GM23338 (cell line): ENCODE results near the gene POMC. TPM values are rescaled to one million over a fixed set of nuclear protein-coding genes. Genes with fewer than 3 reads are reported as not detected.

Experiments
- ATAC-seq: fragments of 200-7000 bp; cut with Tn5 transposase; 3 replicates; pipeline ENCODE4 v1.9.1; 2020
- DNase-seq: peaks from one replicate; pipeline ENCODE4 v3.0.0-alpha.2; 2015; ENCODE audit warnings: low spot score
- H2AFZ ChIP-seq: fragments of 200-600 bp; sonication (generic); 2 replicates; pipeline ENCODE4 v1.8.0; 2016; ENCODE audit warnings: antibody characterized with exemption, mild to moderate bottlenecking, moderate library complexity
- H3F3A ChIP-seq: fragments of 200-600 bp; sonication (generic); replicated peaks from 2 replicates; pipeline ENCODE4 v1.8.0; 2017; ENCODE audit warnings: antibody characterized with exemption, mixed run types, low read depth
- H3K27ac ChIP-seq: fragments of 200-600 bp; sonication (generic); 2 replicates; pipeline ENCODE4 v1.6.1; 2016; ENCODE audit warnings: low read depth
- H3K27me3 ChIP-seq: fragments of 200-600 bp; sonication (generic); 2 replicates; pipeline ENCODE4 v1.8.0; 2016; ENCODE audit warnings: mild to moderate bottlenecking, mixed run types, moderate library complexity; ENCODE audit not compliant: insufficient read depth
- H3K36me3 ChIP-seq: fragments of 200-600 bp; sonication (generic); 2 replicates; pipeline ENCODE4 v1.8.0; 2016; ENCODE audit warnings: mild to moderate bottlenecking; ENCODE audit not compliant: insufficient read depth
- H3K4me1 ChIP-seq: fragments of 200-600 bp; sonication (generic); 2 replicates; pipeline ENCODE4 v1.8.0; 2016; ENCODE audit warnings: mild to moderate bottlenecking, moderate library complexity; ENCODE audit not compliant: insufficient read depth
- H3K4me2 ChIP-seq: fragments of 200-600 bp; sonication (generic); 2 replicates; pipeline ENCODE4 v1.7.1; 2017; ENCODE audit warnings: mixed run types
- H3K4me3 ChIP-seq: fragments of 200-600 bp; sonication (generic); 2 replicates; pipeline ENCODE4 v1.6.1; 2016; ENCODE audit warnings: mixed run types
- H3K79me2 ChIP-seq: fragments of 200-600 bp; sonication (generic); replicated peaks from 2 replicates; pipeline ENCODE4 v1.8.0; 2017; ENCODE audit warnings: mild to moderate bottlenecking; ENCODE audit not compliant: insufficient read depth
- H3K9me2 ChIP-seq: fragments of 200-600 bp; sonication (generic); 2 replicates; pipeline ENCODE4 v1.8.0; 2017; ENCODE audit not compliant: insufficient read depth
- H4K20me1 ChIP-seq: fragments of 200-600 bp; sonication (generic); replicated peaks from 2 replicates; pipeline ENCODE4 v1.8.0; 2017; ENCODE audit warnings: mild to moderate bottlenecking; ENCODE audit not compliant: insufficient read depth
- H3K27ac Mint-ChIP-seq: 2 replicates; pipeline ENCODE4 v1.8.0; 2020; ENCODE audit warnings: inconsistent platforms, mild to moderate bottlenecking, moderate library complexity, mixed read lengths
- H3K27me3 Mint-ChIP-seq: 3 replicates; pipeline ENCODE4 v1.8.0; 2022; ENCODE audit warnings: low read depth, mild to moderate bottlenecking, moderate library complexity, mixed read lengths, inconsistent platforms; ENCODE audit not compliant: insufficient read depth, poor library complexity
- H3K36me3 Mint-ChIP-seq: 3 replicates; pipeline ENCODE4 v1.8.0; 2021; ENCODE audit warnings: low read depth, mild to moderate bottlenecking, inconsistent platforms, moderate library complexity, mixed read lengths
- H3K4me1 Mint-ChIP-seq: 3 replicates; pipeline ENCODE4 v1.8.0; 2020; ENCODE audit warnings: mild to moderate bottlenecking, inconsistent platforms, mixed read lengths
- H3K4me3 Mint-ChIP-seq: 3 replicates; pipeline ENCODE4 v1.8.0; 2021; ENCODE audit warnings: moderate library complexity, mild to moderate bottlenecking, inconsistent platforms, mixed read lengths
- H3K9me3 Mint-ChIP-seq: 3 replicates; pipeline ENCODE4 v1.8.0; 2020; ENCODE audit warnings: moderate library complexity, mild to moderate bottlenecking, inconsistent platforms, mixed read lengths
- CTCF ChIP-seq, 2 experiments: fragments of 200-600 bp in 1 of 2; sonication (generic) in 1 of 2; conservative IDR thresholded peaks; 2 replicates each; pipeline versions ENCODE4 v1.5.1 to v1.6.1; 2016 to 2017; ENCODE audit warnings: antibody characterized with exemption in 2 of 2, low read depth in 2 of 2, mild to moderate bottlenecking in 2 of 2, moderate library complexity in 1 of 2
- ETS1 ChIP-seq: IDR thresholded peaks from 2 replicates; pipeline ENCODE4 v1.6.1; 2016; ENCODE audit warnings: antibody characterized with exemption
- EZH2 ChIP-seq: fragments of 200-600 bp; sonication (generic); IDR thresholded peaks from one replicate; pipeline ENCODE4 v1.8.0; 2017; ENCODE audit warnings: antibody characterized with exemption, mild to moderate bottlenecking, low read depth; ENCODE audit not compliant: unreplicated experiment
- JUNB ChIP-seq: IDR thresholded peaks from one replicate; pipeline ENCODE4 v1.6.1; 2016; ENCODE audit warnings: antibody characterized with exemption; ENCODE audit not compliant: unreplicated experiment
- NANOG ChIP-seq: IDR thresholded peaks from 2 replicates; pipeline ENCODE4 v1.6.1; 2016; ENCODE audit warnings: antibody characterized with exemption, borderline replicate concordance
- POLR2AphosphoS5 ChIP-seq: IDR thresholded peaks from 2 replicates; pipeline ENCODE4 v1.6.1; 2016; ENCODE audit warnings: antibody characterized with exemption, low read depth
- STAT1 ChIP-seq: IDR thresholded peaks from one replicate; pipeline ENCODE4 v1.6.1; 2016; ENCODE audit warnings: antibody characterized with exemption; ENCODE audit not compliant: unreplicated experiment
- ZNF462 ChIP-seq: fragments of 250-450 bp; sonication (Bioruptor Pico); IDR thresholded peaks from 2 replicates; pipeline ENCODE4 v1.5.0; 2020; ENCODE audit warnings: mild to moderate bottlenecking, moderate library complexity
- polyA plus RNA-seq: library from polyadenylated mRNA; unstranded; fragments of >200 nt; fragmentation: Nextera tagmentation; extraction: Ambion mirVana; gene quantifications from 2 replicates; pipeline ENCODE4 v1.2.1, GENCODE V29; 2016
- total RNA-seq: library from RNA; depleted of rRNA; stranded (reverse); fragments of >200 nt; shearing (Covaris generic); gene quantifications from 2 replicates; pipeline ENCODE4 v1.2.3, GENCODE V29; 2014
- TF ChIP-seq, protein P1 (sequence below): IDR thresholded peaks from one replicate; pipeline ENCODE4 v1.6.1; 2018; ENCODE audit warnings: antibody characterized with exemption; ENCODE audit not compliant: unreplicated experiment

POMC gene
- total and polyA plus RNA-seq, 2 experiments from 2014 or later: 8.5 to 12.3 TPM

GRCh38 chr2:25187729-25188350 is 19.5 kb upstream of the POMC start:
- Histone ChIP-seq H3K27me3 (no peaks in the 10 kb centered on the region), H3K27ac (no peak overlapping the region), H3K9me2 (no peaks in the 10 kb centered on the region), H3K79me2 (no peaks in the 10 kb centered on the region), H2AFZ (no peak overlapping the region), H3K4me3 (no peak overlapping the region), H4K20me1 (no peaks in the 10 kb centered on the region), H3F3A (no peaks in the 10 kb centered on the region), H3K36me3 (no peaks in the 10 kb centered on the region), H3K4me1 (no peaks in the 10 kb centered on the region; the same call in 1 of the 2 replicates), H3K4me2 (no peak overlapping the region)
- Mint-ChIP-seq H3K27ac (no peak overlapping the region), H3K36me3 (no peaks in the 10 kb centered on the region), H3K27me3 (peaks cover 6% of the 10 kb centered on the region), H3K4me1 (peaks cover 5% of the 10 kb centered on the region; the same call in 2 of the 3 replicates), H3K4me3 (no peak overlapping the region), H3K9me3 (no peaks in the 10 kb centered on the region)
- no peak for DNase-seq
- no peak for TF ChIP-seq ZNF462 (CRISPR knock-in tag)
- TF ChIP-seq JUNB: no peak
- no peak for TF ChIP-seq ETS1
- no peak for TF ChIP-seq STAT1
- no peak for TF ChIP-seq EZH2
- no peak for TF ChIP-seq POLR2AphosphoS5
- TF ChIP-seq, protein P1, sequence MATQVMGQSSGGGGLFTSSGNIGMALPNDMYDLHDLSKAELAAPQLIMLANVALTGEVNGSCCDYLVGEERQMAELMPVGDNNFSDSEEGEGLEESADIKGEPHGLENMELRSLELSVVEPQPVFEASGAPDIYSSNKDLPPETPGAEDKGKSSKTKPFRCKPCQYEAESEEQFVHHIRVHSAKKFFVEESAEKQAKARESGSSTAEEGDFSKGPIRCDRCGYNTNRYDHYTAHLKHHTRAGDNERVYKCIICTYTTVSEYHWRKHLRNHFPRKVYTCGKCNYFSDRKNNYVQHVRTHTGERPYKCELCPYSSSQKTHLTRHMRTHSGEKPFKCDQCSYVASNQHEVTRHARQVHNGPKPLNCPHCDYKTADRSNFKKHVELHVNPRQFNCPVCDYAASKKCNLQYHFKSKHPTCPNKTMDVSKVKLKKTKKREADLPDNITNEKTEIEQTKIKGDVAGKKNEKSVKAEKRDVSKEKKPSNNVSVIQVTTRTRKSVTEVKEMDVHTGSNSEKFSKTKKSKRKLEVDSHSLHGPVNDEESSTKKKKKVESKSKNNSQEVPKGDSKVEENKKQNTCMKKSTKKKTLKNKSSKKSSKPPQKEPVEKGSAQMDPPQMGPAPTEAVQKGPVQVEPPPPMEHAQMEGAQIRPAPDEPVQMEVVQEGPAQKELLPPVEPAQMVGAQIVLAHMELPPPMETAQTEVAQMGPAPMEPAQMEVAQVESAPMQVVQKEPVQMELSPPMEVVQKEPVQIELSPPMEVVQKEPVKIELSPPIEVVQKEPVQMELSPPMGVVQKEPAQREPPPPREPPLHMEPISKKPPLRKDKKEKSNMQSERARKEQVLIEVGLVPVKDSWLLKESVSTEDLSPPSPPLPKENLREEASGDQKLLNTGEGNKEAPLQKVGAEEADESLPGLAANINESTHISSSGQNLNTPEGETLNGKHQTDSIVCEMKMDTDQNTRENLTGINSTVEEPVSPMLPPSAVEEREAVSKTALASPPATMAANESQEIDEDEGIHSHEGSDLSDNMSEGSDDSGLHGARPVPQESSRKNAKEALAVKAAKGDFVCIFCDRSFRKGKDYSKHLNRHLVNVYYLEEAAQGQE: no peak
- TF ChIP-seq CTCF (conservative IDR thresholded peaks at IDR 0.05; ENCODE audit: low read depth in 2 of 2): no peak
- no peak for TF ChIP-seq NANOG
- ATAC-seq: no peak
